Osteoblast (primary cell): ENCODE data around the gene MAP4K3. TPM values are rescaled to one million over a fixed set of nuclear protein-coding genes. Genes with fewer than 3 reads are reported as not detected.

Experiments used
- DNase-seq: peaks from one replicate; pipeline ENCODE4 v3.0.0; 2011; ENCODE audit warnings: low spot score, mixed read lengths; ENCODE audit not compliant: insufficient read length; ENCODE audit errors: missing footprints
- H2AFZ ChIP-seq: 2 replicates; pipeline ENCODE4 v1.6.0; 2011; ENCODE audit warnings: mild to moderate bottlenecking, low read length
- H3K27ac ChIP-seq: 2 replicates; pipeline ENCODE4 v1.5.1; 2011; ENCODE audit warnings: mild to moderate bottlenecking, low read depth, low read length, moderate library complexity
- H3K27me3 ChIP-seq: 2 replicates; pipeline ENCODE4 v1.6.0; 2012; ENCODE audit warnings: mild to moderate bottlenecking, control low read depth, inconsistent platforms, low read length, moderate library complexity; ENCODE audit not compliant: insufficient read depth
- H3K36me3 ChIP-seq: 2 replicates; pipeline ENCODE4 v1.5.1; 2011; ENCODE audit warnings: mild to moderate bottlenecking, low read length, control low read depth, moderate library complexity; ENCODE audit not compliant: insufficient read depth
- H3K4me1 ChIP-seq: 2 replicates; pipeline ENCODE4 v1.5.1; 2011; ENCODE audit warnings: mild to moderate bottlenecking, low read length, control low read depth, moderate library complexity; ENCODE audit not compliant: insufficient read depth
- H3K4me2 ChIP-seq: 2 replicates; pipeline ENCODE4 v1.6.0; 2011; ENCODE audit warnings: mild to moderate bottlenecking, low read length; ENCODE audit not compliant: insufficient read depth
- H3K4me3 ChIP-seq: fragments of 200-600 bp; sonication (generic); 3 replicates; pipeline ENCODE4 v1.5.1; 2012; ENCODE audit warnings: mild to moderate bottlenecking, low read length, inconsistent platforms; ENCODE audit not compliant: insufficient read depth
- H3K79me2 ChIP-seq: 2 replicates; pipeline ENCODE4 v1.6.0; 2012; ENCODE audit warnings: mild to moderate bottlenecking, low read length, control low read depth, inconsistent platforms; ENCODE audit not compliant: insufficient read depth
- H3K9me3 ChIP-seq: 2 replicates; pipeline ENCODE4 v1.5.1; 2011; ENCODE audit warnings: low read depth, low read length, control low read depth
- H4K20me1 ChIP-seq: 2 replicates; pipeline ENCODE4 v1.6.0; 2012; ENCODE audit warnings: mild to moderate bottlenecking, low read length, control low read depth; ENCODE audit not compliant: insufficient read depth
- CTCF ChIP-seq: IDR thresholded peaks from 2 replicates; pipeline ENCODE4 v1.5.1; 2011; ENCODE audit warnings: mild to moderate bottlenecking, low read depth, low read length, moderate library complexity; ENCODE audit errors: extremely low read depth
- total RNA-seq: library from RNA; depleted of rRNA; stranded (reverse); fragments of >200 nt; gene quantifications from 2 replicates; pipeline ENCODE4 v1.2.3, GENCODE V29; 2012

The MAP4K3 gene
- total RNA-seq, 1 donor = 51.8 TPM

- Histone ChIP-seq H4K20me1 (no peaks in the 10 kb centered on the region), H3K36me3 (no peaks in the 10 kb centered on the region), H3K4me1 (peaks cover 38% of the 10 kb centered on the region), H3K4me3 (no peak overlapping the region), H3K9me3 (no peaks in the 10 kb centered on the region), H2AFZ (no peak overlapping the region), H3K4me2 (peak overlapping the region; percentile 37), H3K79me2 (peaks cover 92% of the 10 kb centered on the region), H3K27ac (peak overlapping the region; percentile 40), H3K27me3 (no peaks in the 10 kb centered on the region)
- no peak for TF ChIP-seq CTCF
- DNase-seq = no peak
These were observed 18.6 kb downstream of the MAP4K3 start for GRCh38 chr2:39418491-39418890.

- no peak for DNase-seq
- peak overlapping the region; percentile 1 for H3K4me2 ChIP-seq
These were observed 20.9 kb downstream of the MAP4K3 start for GRCh38 chr2:39416140-39416539.

GRCh38 chr2:39413063-39413737, 23.9 kb downstream of the MAP4K3 start:
- H4K20me1 ChIP-seq = peaks cover 4% of the 10 kb centered on the region
- peak overlapping the region; percentile 95 for H3K27ac ChIP-seq
- no peak overlapping the region for H3K4me3 ChIP-seq
- no peaks in the 10 kb centered on the region for H3K27me3 ChIP-seq
- no peaks in the 10 kb centered on the region for H3K9me3 ChIP-seq
- H3K79me2 ChIP-seq = peaks cover 89% of the 10 kb centered on the region
- H3K4me1 ChIP-seq = peaks cover 58% of the 10 kb centered on the region
- no peaks in the 10 kb centered on the region for H3K36me3 ChIP-seq
- no peak for DNase-seq
- no peak overlapping the region for H2AFZ ChIP-seq
- peak overlapping the region; percentile 44 for H3K4me2 ChIP-seq
- TF ChIP-seq CTCF = no peak

More at GRCh38 chr2:39416140-39416539, 20.9 kb downstream of the MAP4K3 start:
- H3K79me2 ChIP-seq = peaks cover 87% of the 10 kb centered on the region
- no peak for TF ChIP-seq CTCF
- no peak overlapping the region for H3K4me3 ChIP-seq
- H3K9me3 ChIP-seq = no peaks in the 10 kb centered on the region
- peaks cover 61% of the 10 kb centered on the region for H3K4me1 ChIP-seq
- no peaks in the 10 kb centered on the region for H3K36me3 ChIP-seq
- no peaks in the 10 kb centered on the region for H4K20me1 ChIP-seq
- no peaks in the 10 kb centered on the region for H3K27me3 ChIP-seq
- H2AFZ ChIP-seq = no peak overlapping the region
- H3K27ac ChIP-seq = no peak overlapping the region

- H2AFZ ChIP-seq = no peak overlapping the region
These were observed 25.7 kb downstream of the MAP4K3 start for GRCh38 chr2:39411181-39411944.

More at GRCh38 chr2:39411181-39411944, 25.7 kb downstream of the MAP4K3 start:
- H3K9me3 ChIP-seq = no peaks in the 10 kb centered on the region
- peak overlapping the region; percentile 95 for H3K27ac ChIP-seq
- DNase-seq = no peak
- peak overlapping the region; percentile 7 for H3K4me3 ChIP-seq
- peaks cover 16% of the 10 kb centered on the region for H4K20me1 ChIP-seq
- no peak for TF ChIP-seq CTCF
- H3K4me1 ChIP-seq = peaks cover 47% of the 10 kb centered on the region
- no peaks in the 10 kb centered on the region for H3K36me3 ChIP-seq
- H3K4me2 ChIP-seq = peak overlapping the region; percentile 78
- H3K79me2 ChIP-seq = peaks cover 89% of the 10 kb centered on the region
- H3K27me3 ChIP-seq = no peaks in the 10 kb centered on the region
